SKM-1 treated with dmso at 0.1 percent for 144 hours (cell line): ENCODE results near the gene TCF4.

Source experiments
- DNase-seq: peaks from one replicate; lab custom pipeline; 2025; ENCODE audit not compliant: unreplicated experiment; lab: John Stamatoyannopoulos, UW

The TCF4 gene

GRCh38 chr18:55272510-55273243 is 315.3 kb downstream of the TCF4 start:
- no peak for DNase-seq

- no peak for DNase-seq
Measured at GRCh38 chr18:55269622-55270021, 318.4 kb downstream of the TCF4 start.

GRCh38 chr18:55268628-55269275 is 319.2 kb downstream of the TCF4 start:
- DNase-seq, result no peak

GRCh38 chr18:55268151-55268601 is 319.8 kb downstream of the TCF4 start:
- DNase-seq, result no peak

- DNase-seq, result no peak
Measured at GRCh38 chr18:55266981-55267380, 321.0 kb downstream of the TCF4 start.

- no peak for DNase-seq
Measured at GRCh38 chr18:55265984-55266383, 322.0 kb downstream of the TCF4 start.

- DNase-seq, result no peak
Measured at GRCh38 chr18:55265130-55265675, 322.8 kb downstream of the TCF4 start.

- no peak for DNase-seq
Measured at GRCh38 chr18:55264108-55264507, 323.9 kb downstream of the TCF4 start.

GRCh38 chr18:55262021-55262560 is 325.9 kb downstream of the TCF4 start:
- DNase-seq, result no peak

- no peak for DNase-seq
Measured at GRCh38 chr18:55261253-55261652, 326.7 kb downstream of the TCF4 start.

GRCh38 chr18:55258088-55258487 is 329.9 kb downstream of the TCF4 start:
- DNase-seq, result no peak

GRCh38 chr18:55256929-55257289 is 331.1 kb downstream of the TCF4 start:
- no peak for DNase-seq

- no peak for DNase-seq
Measured at GRCh38 chr18:55256226-55256928, 331.6 kb downstream of the TCF4 start.

GRCh38 chr18:55253814-55254213 is 334.2 kb downstream of the TCF4 start:
- DNase-seq, result no peak

- DNase-seq, result no peak
Measured at GRCh38 chr18:55252901-55253300, 335.1 kb downstream of the TCF4 start.

- no peak for DNase-seq
Measured at GRCh38 chr18:55252053-55252675, 335.8 kb downstream of the TCF4 start.

GRCh38 chr18:55251254-55251971 is 336.6 kb downstream of the TCF4 start:
- no peak for DNase-seq

- DNase-seq, result no peak
Measured at GRCh38 chr18:55250768-55251173, 337.2 kb downstream of the TCF4 start.

- no peak for DNase-seq
Measured at GRCh38 chr18:55249550-55249949, 338.4 kb downstream of the TCF4 start.

GRCh38 chr18:55248495-55248894 is 339.5 kb downstream of the TCF4 start:
- DNase-seq, result peak; percentile 12
